Measurements from ENCODE around the gene EEF1A2.

EEF1A2 gene

GRCh38 chr20:63449796-63450730, 48.8 kb downstream of the EEF1A2 start:
- no peak for DNase-seq (ENCODE audit: low spot score)

- DNase-seq (ENCODE audit: low spot score): no peak
Measured at GRCh38 chr20:63449025-63449424, 49.9 kb downstream of the EEF1A2 start.

- no peak for DNase-seq (ENCODE audit: low spot score)
Measured at GRCh38 chr20:63448031-63448430, 50.9 kb downstream of the EEF1A2 start.

- no peak for DNase-seq (ENCODE audit: low spot score)
Measured at GRCh38 chr20:63447320-63447719, 51.6 kb downstream of the EEF1A2 start.

- DNase-seq (ENCODE audit: low spot score): no peak
Measured at GRCh38 chr20:63446216-63447024, 52.5 kb downstream of the EEF1A2 start.

- DNase-seq (ENCODE audit: low spot score): no peak
Measured at GRCh38 chr20:63445075-63445734, 53.7 kb downstream of the EEF1A2 start.

- DNase-seq (ENCODE audit: low spot score): no peak
Measured at GRCh38 chr20:63444548-63444947, 54.3 kb downstream of the EEF1A2 start.

GRCh38 chr20:63443606-63444395, 55.1 kb downstream of the EEF1A2 start:
- no peak for DNase-seq (ENCODE audit: low spot score)

- no peak for DNase-seq (ENCODE audit: low spot score)
Measured at GRCh38 chr20:63442100-63442493, 56.8 kb downstream of the EEF1A2 start.

GRCh38 chr20:63441136-63442099, 57.5 kb downstream of the EEF1A2 start:
- DNase-seq (ENCODE audit: low spot score): no peak

- no peak for DNase-seq (ENCODE audit: low spot score)
Measured at GRCh38 chr20:63440366-63440955, 58.4 kb downstream of the EEF1A2 start.

GRCh38 chr20:63439866-63440265, 59.0 kb downstream of the EEF1A2 start:
- no peak for DNase-seq (ENCODE audit: low spot score)

GRCh38 chr20:63438121-63438520, 60.8 kb downstream of the EEF1A2 start:
- DNase-seq (ENCODE audit: low spot score): no peak

Data from pons (tissue), 1 donor.